Naive thymus-derived CD4-positive, alpha-beta T cell (primary cell): ENCODE results near the gene B4GALT1. TPM values are rescaled to one million over a fixed set of nuclear protein-coding genes. Genes with fewer than 3 reads are reported as not detected.
A peak's percentile ranks its signal among the peaks of the same experiment; 100 is the strongest.

ENCODE experiments used
- ATAC-seq: fragments of 150-1000 bp; cut with Tn5 transposase; 2 replicates; pipeline ENCODE4 v1.10.0; 2021; ENCODE audit warnings: mild to moderate bottlenecking, moderate library complexity
- CTCF ChIA-PET: fragments of 350-600 bp; sonication (Branson Sonifier 250); formaldehyde crosslinking; loops from one replicate; lab custom pipeline; 2021; ENCODE audit warnings: antibody characterized with exemption; lab: Charles Lee
- POLR2A ChIA-PET: fragments of 350-600 bp; sonication (Branson Sonifier 250); formaldehyde crosslinking; loops from one replicate; lab custom pipeline; 2021; ENCODE audit warnings: antibody characterized with exemption, inconsistent platforms; lab: Charles Lee
- DNase-seq, 9 donors: peaks; one replicate each; pipeline versions ENCODE4 v3.0.0 to v3.0.0-alpha.2; 2020 to 2022; ENCODE audit warnings: mixed read lengths in 1 of 9
- H3K27ac ChIP-seq: one replicate; pipeline ENCODE4 v1.7.0; 2013; ENCODE audit warnings: mild to moderate bottlenecking, low read depth, low read length, moderate library complexity
- H3K27me3 ChIP-seq, 2 donors: one replicate each; pipeline ENCODE4 v1.7.0; 2013; ENCODE audit warnings: low read length in 2 of 2, mild to moderate bottlenecking in 2 of 2, moderate library complexity in 2 of 2; ENCODE audit not compliant: control insufficient read depth in 2 of 2, insufficient read depth in 2 of 2
- H3K36me3 ChIP-seq, 3 experiments: 1 replicate in 2 of 3; 2 replicates in 1 of 3; pipeline ENCODE4 v1.7.0; 2013; ENCODE audit warnings: low read length in 3 of 3, mild to moderate bottlenecking in 3 of 3, moderate library complexity in 1 of 3; ENCODE audit not compliant: insufficient read depth in 3 of 3, control insufficient read depth in 2 of 3
- H3K4me1 ChIP-seq, 2 donors: one replicate each; pipeline ENCODE4 v1.7.0; 2013; ENCODE audit warnings: low read length in 2 of 2, mild to moderate bottlenecking in 2 of 2, moderate library complexity in 1 of 2; ENCODE audit not compliant: control insufficient read depth in 2 of 2, insufficient read depth in 2 of 2
- H3K4me3 ChIP-seq: 2 replicates; pipeline ENCODE4 v1.7.0; 2013; ENCODE audit warnings: mild to moderate bottlenecking, low read length
- H3K9me3 ChIP-seq, 3 experiments: 1 replicate in 2 of 3; 2 replicates in 1 of 3; pipeline ENCODE4 v1.7.0; 2013; ENCODE audit warnings: low read length in 3 of 3; ENCODE audit not compliant: control insufficient read depth in 2 of 3
- H3K27ac Mint-ChIP-seq, 9 donors: one replicate each; pipeline ENCODE4 v1.8.0; 2020 to 2022; ENCODE audit warnings: mixed read lengths in 9 of 9, mild to moderate bottlenecking in 8 of 9, moderate library complexity in 5 of 9, inconsistent platforms in 2 of 9
- H3K27me3 Mint-ChIP-seq, 5 donors: one replicate each; pipeline ENCODE4 v1.8.0; 2021 to 2022; ENCODE audit warnings: mixed read lengths in 5 of 5, mild to moderate bottlenecking in 1 of 5
- H3K36me3 Mint-ChIP-seq, 5 donors: one replicate each; pipeline ENCODE4 v1.8.0; 2020 to 2022; ENCODE audit warnings: mixed read lengths in 5 of 5, mild to moderate bottlenecking in 3 of 5, inconsistent platforms in 1 of 5
- H3K4me1 Mint-ChIP-seq, 7 donors: one replicate each; pipeline ENCODE4 v1.8.0; 2020 to 2022; ENCODE audit warnings: mixed read lengths in 7 of 7, mild to moderate bottlenecking in 3 of 7, inconsistent platforms in 1 of 7
- H3K4me3 Mint-ChIP-seq, 10 donors: one replicate each; pipeline ENCODE4 v1.8.0; 2020 to 2022; ENCODE audit warnings: mild to moderate bottlenecking in 10 of 10, mixed read lengths in 10 of 10, moderate library complexity in 6 of 10, inconsistent platforms in 2 of 10
- H3K9me3 Mint-ChIP-seq, 11 donors: one replicate each; pipeline ENCODE4 v1.8.0; 2020 to 2022; ENCODE audit warnings: mixed read lengths in 11 of 11, mild to moderate bottlenecking in 4 of 11, inconsistent platforms in 1 of 11, moderate library complexity in 1 of 11
- intact Hi-C, 2 donors: fragments of 100-400 bp; cut with micrococcal nuclease; formaldehyde crosslinking; loops; one replicate each; pipeline ENCODE4 v1.15.1; 2023
- polyA plus RNA-seq, 2 donors: library from polyadenylated mRNA; unstranded; fragments of 300-500 nt; fragmentation: Illumina TruSeq; gene quantifications; one replicate each; pipeline ENCODE4 v1.2.3, GENCODE V29; 2021
- total RNA-seq, 6 experiments: library from RNA in 5 of 6; stranded (reverse) in 5 of 6; gene quantifications; 1 replicate in 5 of 6; 2 replicates in 1 of 6; pipeline ENCODE4 v1.2.3 and lab custom pipeline; 2021 to 2026

The B4GALT1 gene
- total and polyA plus RNA-seq, 7 experiments from 2014 or later = 12.9 to 86.2 (median 41.3) TPM

GRCh38 chr9:33135470-33135958 lies 31.6 kb downstream of the B4GALT1 start:
- peaks cover 58 to 67% (median 64%) of the 10 kb centered on the region in 7 donors for H3K4me1 Mint-ChIP-seq
- POLR2A ChIA-PET = interaction anchor here (0.9 to 2.6 kb wide), 6 partner anchors 9 to 32 kb away, joined by 3 to 20 read pairs (median 4); partner anchors contain the start of gene B4GALT1
- Histone ChIP-seq H3K4me1 (peaks cover 33 to 55% of the 10 kb centered on the region in 2 donors), H3K4me3 (no peak overlapping the region), H3K9me3 (no peaks in the 10 kb centered on the region), H3K27me3 (no peaks in the 10 kb centered on the region), H3K36me3 (peaks cover 0 to 43% (median 5%) of the 10 kb centered on the region in 3 experiments), H3K27ac (no peak overlapping the region)
- CTCF ChIA-PET = interaction anchor here (0.7 kb wide), 1 partner anchor 337 kb away, joined by 4 read pairs; no protein-coding TSS in a partner anchor
- peak overlapping the region in 8 of 9 donors; percentile 66 to 98 (median 84) for H3K27ac Mint-ChIP-seq
- intact Hi-C loops = no loop called here
- DNase-seq (no peak), ATAC-seq (peak; percentile 40)
- H3K36me3 Mint-ChIP-seq = peaks cover 10 to 20% (median 17%) of the 10 kb centered on the region in 5 donors
- H3K27me3 Mint-ChIP-seq = no peaks in the 10 kb centered on the region
- peak overlapping the region in 9 of 10 donors; percentile 0 to 71 (median 28) for H3K4me3 Mint-ChIP-seq
- H3K9me3 Mint-ChIP-seq = no peaks in the 10 kb centered on the region

- ATAC-seq (no peak), DNase-seq (no peak)
- H3K36me3 Mint-ChIP-seq = peaks cover 13 to 24% (median 20%) of the 10 kb centered on the region in 5 donors
- CTCF ChIA-PET = no interaction called here
- no peak overlapping the region for H3K4me3 Mint-ChIP-seq
- intact Hi-C loops = no loop called here
- no peaks in the 10 kb centered on the region for H3K27me3 Mint-ChIP-seq
- peaks cover 55 to 69% (median 63%) of the 10 kb centered on the region in 7 donors for H3K4me1 Mint-ChIP-seq
- peaks cover 0 to 46% (median 5%) of the 10 kb centered on the region in 3 experiments for H3K36me3 ChIP-seq
- no peak overlapping the region for H3K4me3 ChIP-seq
- H3K27ac Mint-ChIP-seq = peak overlapping the region in 4 of 9 donors; percentile 46 to 98 (median 79)
- H3K4me1 ChIP-seq = peaks cover 28 to 50% of the 10 kb centered on the region in 2 donors
- no peaks in the 10 kb centered on the region for H3K27me3 ChIP-seq
- no peaks in the 10 kb centered on the region for H3K9me3 ChIP-seq
- no peaks in the 10 kb centered on the region for H3K9me3 Mint-ChIP-seq
- POLR2A ChIA-PET = interaction anchor here (0.7 to 1.2 kb wide), 3 partner anchors 9 to 80 kb away, joined by 3 read pairs; no protein-coding TSS in a partner anchor
- no peak overlapping the region for H3K27ac ChIP-seq
These were observed 32.1 kb downstream of the B4GALT1 start for GRCh38 chr9:33135031-33135461.

- Mint-ChIP-seq H3K27me3 (no peaks in the 10 kb centered on the region), H3K9me3 (no peaks in the 10 kb centered on the region), H3K4me1 (peaks cover 37 to 58% (median 49%) of the 10 kb centered on the region in 7 donors), H3K27ac (no peak overlapping the region), H3K36me3 (peaks cover 14 to 38% (median 28%) of the 10 kb centered on the region in 5 donors), H3K4me3 (no peak overlapping the region)
- DNase-seq (no peak), ATAC-seq (no peak)
- ChIA-PET POLR2A (no interaction called here), CTCF (no interaction called here)
- Histone ChIP-seq H3K36me3 (peaks cover 0 to 63% (median 5%) of the 10 kb centered on the region in 3 experiments), H3K9me3 (no peaks in the 10 kb centered on the region), H3K27ac (no peak overlapping the region), H3K27me3 (no peaks in the 10 kb centered on the region), H3K4me1 (peaks cover 23 to 31% of the 10 kb centered on the region in 2 donors), H3K4me3 (no peak overlapping the region)
- intact Hi-C loops = no loop called here
These were observed 34.0 kb downstream of the B4GALT1 start for GRCh38 chr9:33133186-33133585.

GRCh38 chr9:33131790-33132772 lies 35.1 kb downstream of the B4GALT1 start:
- H3K36me3 Mint-ChIP-seq = peaks cover 22 to 47% (median 38%) of the 10 kb centered on the region in 5 donors
- CTCF ChIA-PET = no interaction called here
- ATAC-seq (no peak), DNase-seq (no peak)
- no peaks in the 10 kb centered on the region for H3K27me3 Mint-ChIP-seq
- Histone ChIP-seq H3K4me1 (peaks cover 15 to 20% of the 10 kb centered on the region in 2 donors), H3K36me3 (peaks cover 0 to 74% (median 5%) of the 10 kb centered on the region in 3 experiments), H3K9me3 (no peaks in the 10 kb centered on the region), H3K27me3 (no peaks in the 10 kb centered on the region), H3K27ac (no peak overlapping the region), H3K4me3 (no peak overlapping the region)
- H3K9me3 Mint-ChIP-seq = no peaks in the 10 kb centered on the region
- intact Hi-C loops = loop anchor here in 1 of 2 donors (2.0 kb wide), 1 partner anchor 27 kb away; no protein-coding TSS in a partner anchor
- POLR2A ChIA-PET = interaction anchor here (0.7 kb wide), 1 partner anchor 10 kb away, joined by 3 read pairs; no protein-coding TSS in a partner anchor
- no peak overlapping the region for H3K4me3 Mint-ChIP-seq
- H3K27ac Mint-ChIP-seq = peak overlapping the region in 5 of 9 donors; percentile 5 to 82 (median 12)
- peaks cover 26 to 57% (median 46%) of the 10 kb centered on the region in 7 donors for H3K4me1 Mint-ChIP-seq

GRCh38 chr9:33130961-33131789 lies 36.0 kb downstream of the B4GALT1 start:
- Histone ChIP-seq H3K36me3 (peaks cover 0 to 75% (median 5%) of the 10 kb centered on the region in 3 experiments), H3K27me3 (no peaks in the 10 kb centered on the region), H3K4me1 (peaks cover 6 to 11% of the 10 kb centered on the region in 2 donors), H3K9me3 (no peaks in the 10 kb centered on the region), H3K4me3 (no peak overlapping the region), H3K27ac (no peak overlapping the region)
- peak overlapping the region in 6 of 9 donors; percentile 7 to 92 (median 40) for H3K27ac Mint-ChIP-seq
- DNase-seq = no peak
- H3K4me1 Mint-ChIP-seq = peaks cover 17 to 48% (median 41%) of the 10 kb centered on the region in 7 donors
- ChIA-PET POLR2A (interaction anchor here (0.7 kb wide), 1 partner anchor 11 kb away, joined by 3 read pairs; no protein-coding TSS in a partner anchor), CTCF (no interaction called here)
- ATAC-seq = peak; percentile 16
- peaks cover 22 to 49% (median 38%) of the 10 kb centered on the region in 5 donors for H3K36me3 Mint-ChIP-seq
- H3K27me3 Mint-ChIP-seq = no peaks in the 10 kb centered on the region
- H3K9me3 Mint-ChIP-seq = no peaks in the 10 kb centered on the region
- intact Hi-C loops = loop anchor here in 1 of 2 donors (2.0 kb wide), 1 partner anchor 28 kb away; no protein-coding TSS in a partner anchor
- peak overlapping the region in 1 of 10 donors; percentile 46 for H3K4me3 Mint-ChIP-seq
